Mesodermal cell (in vitro differentiated cells): ENCODE results near the gene SIGLEC11.
A peak's percentile ranks its signal among the peaks of the same experiment; 100 is the strongest.

ENCODE experiments used
- H3K27ac ChIP-seq: 2 replicates; pipeline ENCODE4 v1.7.0; 2013; ENCODE audit warnings: mild to moderate bottlenecking, low read depth, low read length, moderate library complexity; ENCODE audit not compliant: severe bottlenecking
- H3K36me3 ChIP-seq: 2 replicates; pipeline ENCODE4 v1.7.1; 2013; ENCODE audit warnings: mild to moderate bottlenecking, low read length, moderate library complexity; ENCODE audit not compliant: control insufficient read depth, insufficient read depth
- H3K4me1 ChIP-seq: one replicate; pipeline ENCODE4 v1.7.1; 2013; ENCODE audit warnings: mild to moderate bottlenecking, low read length; ENCODE audit not compliant: insufficient read depth, control insufficient read depth, poor library complexity, severe bottlenecking
- H3K4me3 ChIP-seq: 2 replicates; pipeline ENCODE4 v1.7.0; 2013; ENCODE audit warnings: low read length, control low read depth, mild to moderate bottlenecking; ENCODE audit not compliant: insufficient read depth, poor library complexity, severe bottlenecking; ENCODE audit errors: extremely low read depth
- H3K9me3 ChIP-seq: 2 replicates; pipeline ENCODE4 v1.7.1; 2013; ENCODE audit warnings: mild to moderate bottlenecking, low read length, moderate library complexity; ENCODE audit not compliant: control insufficient read depth
- WGBS, 2 experiments: methylation state at CpG; one replicate each; pipeline ENCODE4 v1.1.5; 2013; ENCODE audit warnings: missing lambda C conversion rate in 2 of 2; ENCODE audit not compliant: insufficient coverage in 2 of 2; 5-methylcytosine and 5-hydroxymethylcytosine counted together

SIGLEC11 gene

GRCh38 chr19:49933643-49934042, 27.3 kb downstream of the SIGLEC11 start:
- Histone ChIP-seq H3K4me3 (no peak overlapping the region), H3K9me3 (no peaks in the 10 kb centered on the region), H3K36me3 (peaks cover 5% of the 10 kb centered on the region), H3K4me1 (no peaks in the 10 kb centered on the region), H3K27ac (no peak overlapping the region)
- 85 to 88% methylated on average over 7 to 8 of the region's 8 CpGs for WGBS, 2 experiments

- no peak overlapping the region for H3K4me3 ChIP-seq
Measured at GRCh38 chr19:49932731-49933131, 28.2 kb downstream of the SIGLEC11 start.

GRCh38 chr19:49932041-49932451, 28.9 kb downstream of the SIGLEC11 start:
- no peak overlapping the region for H3K27ac ChIP-seq
- peaks cover 16% of the 10 kb centered on the region for H3K36me3 ChIP-seq
- H3K9me3 ChIP-seq, result no peaks in the 10 kb centered on the region
- 94 to 100% methylated on average over 3 to 5 of the region's 5 CpGs for WGBS, 2 experiments
- H3K4me1 ChIP-seq, result peaks cover 9% of the 10 kb centered on the region
- no peak overlapping the region for H3K4me3 ChIP-seq

More at GRCh38 chr19:49932731-49933131, 28.2 kb downstream of the SIGLEC11 start:
- H3K27ac ChIP-seq, result no peak overlapping the region
- H3K36me3 ChIP-seq, result peaks cover 9% of the 10 kb centered on the region
- H3K4me1 ChIP-seq, result peaks cover 4% of the 10 kb centered on the region
- no peaks in the 10 kb centered on the region for H3K9me3 ChIP-seq
- 95 to 100% methylated on average over 12 to 17 of the region's 25 CpGs for WGBS, 2 experiments

- Histone ChIP-seq H3K36me3 (peaks cover 22% of the 10 kb centered on the region), H3K4me1 (peaks cover 9% of the 10 kb centered on the region), H3K9me3 (no peaks in the 10 kb centered on the region), H3K27ac (no peak overlapping the region), H3K4me3 (no peak overlapping the region)
- 86 to 100% methylated on average over 4 to 6 of the region's 7 CpGs for WGBS, 2 experiments
Measured at GRCh38 chr19:49931293-49932040, 29.5 kb downstream of the SIGLEC11 start.

- Histone ChIP-seq H3K27ac (peak overlapping the region; percentile 92), H3K4me3 (peak overlapping the region; percentile 93)
- WGBS, 2 experiments, result 75 to 85% methylated on average over 12 of the region's 15 CpGs
Measured at GRCh38 chr19:49930483-49931011, 30.4 kb downstream of the SIGLEC11 start.

GRCh38 chr19:49929611-49930482, 31.1 kb downstream of the SIGLEC11 start:
- H3K4me3 ChIP-seq, result peak overlapping the region; percentile 93
- H3K9me3 ChIP-seq, result no peaks in the 10 kb centered on the region
- H3K36me3 ChIP-seq, result peaks cover 38% of the 10 kb centered on the region
- H3K4me1 ChIP-seq, result peaks cover 13% of the 10 kb centered on the region
- peak overlapping the region; percentile 92 for H3K27ac ChIP-seq
- 8 to 9% methylated on average over 25 to 31 of the region's 43 CpGs for WGBS, 2 experiments

More at GRCh38 chr19:49930483-49931011, 30.4 kb downstream of the SIGLEC11 start:
- Histone ChIP-seq H3K36me3 (peaks cover 31% of the 10 kb centered on the region), H3K4me1 (peaks cover 11% of the 10 kb centered on the region), H3K9me3 (no peaks in the 10 kb centered on the region)

- 0% methylated on average over 39 to 44 of the region's 48 CpGs for WGBS, 2 experiments
- Histone ChIP-seq H3K27ac (peak within 1 kb of the TSS; percentile 92), H3K9me3 (no peaks in the 10 kb centered on the region), H3K4me1 (peaks cover 13% of the 10 kb centered on the region), H3K4me3 (peak within 1 kb of the TSS; percentile 93), H3K36me3 (peaks cover 45% of the 10 kb centered on the region)
Measured at GRCh38 chr19:49929121-49929610, 31.8 kb downstream of the SIGLEC11 start, which contains the start of the genes ATF5 and NUP62. Gene ATF5 (plus strand): TSS chr19:49929205. CDS start chr19:49930851, 1,646 bp downstream. Gene NUP62 (minus strand): TSS chr19:49929504. CDS start chr19:49909807, 19,697 bp downstream.

GRCh38 chr19:49927526-49928264, 33.3 kb downstream of the SIGLEC11 start:
- Histone ChIP-seq H3K4me1 (peaks cover 13% of the 10 kb centered on the region), H3K4me3 (peak overlapping the region; percentile 93), H3K9me3 (no peaks in the 10 kb centered on the region), H3K27ac (no peak overlapping the region), H3K36me3 (peaks cover 60% of the 10 kb centered on the region)
- 90 to 97% methylated on average over 9 to 13 of the region's 14 CpGs for WGBS, 2 experiments

GRCh38 chr19:49926515-49926914, 34.5 kb downstream of the SIGLEC11 start:
- H3K36me3 ChIP-seq, result peaks cover 66% of the 10 kb centered on the region
- H3K9me3 ChIP-seq, result no peaks in the 10 kb centered on the region
- H3K4me1 ChIP-seq, result peaks cover 13% of the 10 kb centered on the region
- no peak overlapping the region for H3K4me3 ChIP-seq
- no peak overlapping the region for H3K27ac ChIP-seq
- 97 to 98% methylated on average over 6 to 9 of the region's 10 CpGs for WGBS, 2 experiments

GRCh38 chr19:49925486-49925885, 35.5 kb downstream of the SIGLEC11 start:
- WGBS, 2 experiments, result 95 to 97% methylated on average over 3 to 4 of the region's 5 CpGs
- Histone ChIP-seq H3K36me3 (peaks cover 70% of the 10 kb centered on the region), H3K27ac (no peak overlapping the region)

More at GRCh38 chr19:49925486-49925885, 35.5 kb downstream of the SIGLEC11 start:
- Histone ChIP-seq H3K4me1 (peaks cover 13% of the 10 kb centered on the region), H3K4me3 (no peak overlapping the region), H3K9me3 (no peaks in the 10 kb centered on the region)
